Activated CD8-positive, alpha-beta T cell treated with anti-CD3 and anti-CD28 coated beads for 36 hours (primary cell): ENCODE measurements around the gene APEX1. TPM values are rescaled to one million over a fixed set of nuclear protein-coding genes. Genes with fewer than 3 reads are reported as not detected.

ENCODE experiments used
- ATAC-seq: fragments of 200-7000 bp; cut with Tn5 transposase; one replicate; pipeline ENCODE4 v1.10.0; 2021; ENCODE audit warnings: mild to moderate bottlenecking, moderate library complexity
- CTCF ChIA-PET: fragments of 350-600 bp; sonication (Branson Sonifier 250); formaldehyde crosslinking; loops from one replicate; lab custom pipeline; 2021; ENCODE audit warnings: antibody characterized with exemption; lab: Charles Lee
- POLR2A ChIA-PET: fragments of 350-600 bp; sonication (Branson Sonifier 250); formaldehyde crosslinking; loops from one replicate; lab custom pipeline; 2021; ENCODE audit warnings: antibody characterized with exemption; lab: Charles Lee
- DNase-seq: peaks from one replicate; pipeline ENCODE4 v3.0.0-alpha.2; 2020
- H3K27ac Mint-ChIP-seq: one replicate; pipeline ENCODE4 v1.8.0; 2021; ENCODE audit warnings: mild to moderate bottlenecking, mixed read lengths
- H3K27me3 Mint-ChIP-seq: one replicate; pipeline ENCODE4 v1.8.0; 2021; ENCODE audit warnings: mixed read lengths
- H3K36me3 Mint-ChIP-seq: one replicate; pipeline ENCODE4 v1.8.0; 2021; ENCODE audit warnings: low read depth, mixed read lengths
- H3K4me1 Mint-ChIP-seq: one replicate; pipeline ENCODE4 v1.8.0; 2021; ENCODE audit warnings: low read depth, mixed read lengths
- H3K4me3 Mint-ChIP-seq: one replicate; pipeline ENCODE4 v1.8.0; 2021; ENCODE audit warnings: mild to moderate bottlenecking, moderate library complexity, mixed read lengths
- H3K9me3 Mint-ChIP-seq: one replicate; pipeline ENCODE4 v1.8.0; 2021; ENCODE audit warnings: mixed read lengths
- intact Hi-C: fragments of 100-400 bp; cut with micrococcal nuclease; formaldehyde crosslinking; loops from one replicate; pipeline ENCODE4 v1.10.0; 2022
- total RNA-seq, 2 experiments: library from RNA; stranded (reverse); gene quantifications; one replicate each; pipeline ENCODE4 v1.2.3, GENCODE V29; 2021
- TF ChIP-seq, protein P1 (sequence below): fragments of 200-600 bp; IDR thresholded peaks from one replicate; pipeline ENCODE4 v1.8.0; 2022; ENCODE audit warnings: antibody characterized with exemption, mild to moderate bottlenecking

Gene APEX1
- total RNA-seq, 2 experiments from 2014 or later: 196 to 211 TPM

DNA sequence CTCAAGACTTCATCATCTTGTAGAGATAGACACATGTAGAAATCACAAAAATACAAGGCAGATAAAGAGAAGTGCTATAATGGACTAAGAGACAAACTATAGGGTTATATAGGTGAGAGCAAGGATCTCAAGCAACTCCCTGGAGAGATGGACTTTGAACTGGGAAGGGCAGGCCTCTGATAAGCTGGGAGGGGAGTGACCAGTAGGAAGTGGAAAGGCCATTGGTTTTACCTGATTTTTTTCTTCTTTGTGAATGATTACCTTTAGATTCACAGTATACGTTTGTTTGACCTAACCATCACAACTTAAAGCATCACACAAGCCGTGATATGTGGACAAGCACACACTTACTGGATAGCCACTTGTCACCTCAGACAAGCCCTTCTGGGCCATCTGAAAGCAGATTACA lies 36.5 kb upstream of the APEX1 start:
- H3K36me3 Mint-ChIP-seq: no peaks in the 10 kb centered on the region
- ChIA-PET CTCF (interaction anchor here (1.9 kb wide), 1 partner anchor 91 kb away, joined by 6 read pairs; no protein-coding TSS in a partner anchor), POLR2A (interaction anchor here (1.6 kb wide), 1 partner anchor 37 kb away, joined by 5 read pairs; the partner anchor contains the start of genes APEX1 and OSGEP)
- no peak for ATAC-seq
- no peak for DNase-seq
- H3K27ac Mint-ChIP-seq: no peak overlapping the region
- peaks cover 25% of the 10 kb centered on the region for H3K4me1 Mint-ChIP-seq
- intact Hi-C loops: no loop called here
- H3K9me3 Mint-ChIP-seq: no peaks in the 10 kb centered on the region
- TF ChIP-seq, protein P1, sequence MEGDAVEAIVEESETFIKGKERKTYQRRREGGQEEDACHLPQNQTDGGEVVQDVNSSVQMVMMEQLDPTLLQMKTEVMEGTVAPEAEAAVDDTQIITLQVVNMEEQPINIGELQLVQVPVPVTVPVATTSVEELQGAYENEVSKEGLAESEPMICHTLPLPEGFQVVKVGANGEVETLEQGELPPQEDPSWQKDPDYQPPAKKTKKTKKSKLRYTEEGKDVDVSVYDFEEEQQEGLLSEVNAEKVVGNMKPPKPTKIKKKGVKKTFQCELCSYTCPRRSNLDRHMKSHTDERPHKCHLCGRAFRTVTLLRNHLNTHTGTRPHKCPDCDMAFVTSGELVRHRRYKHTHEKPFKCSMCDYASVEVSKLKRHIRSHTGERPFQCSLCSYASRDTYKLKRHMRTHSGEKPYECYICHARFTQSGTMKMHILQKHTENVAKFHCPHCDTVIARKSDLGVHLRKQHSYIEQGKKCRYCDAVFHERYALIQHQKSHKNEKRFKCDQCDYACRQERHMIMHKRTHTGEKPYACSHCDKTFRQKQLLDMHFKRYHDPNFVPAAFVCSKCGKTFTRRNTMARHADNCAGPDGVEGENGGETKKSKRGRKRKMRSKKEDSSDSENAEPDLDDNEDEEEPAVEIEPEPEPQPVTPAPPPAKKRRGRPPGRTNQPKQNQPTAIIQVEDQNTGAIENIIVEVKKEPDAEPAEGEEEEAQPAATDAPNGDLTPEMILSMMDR: no peak
- no peak overlapping the region for H3K4me3 Mint-ChIP-seq
- H3K27me3 Mint-ChIP-seq: no peaks in the 10 kb centered on the region

DNA sequence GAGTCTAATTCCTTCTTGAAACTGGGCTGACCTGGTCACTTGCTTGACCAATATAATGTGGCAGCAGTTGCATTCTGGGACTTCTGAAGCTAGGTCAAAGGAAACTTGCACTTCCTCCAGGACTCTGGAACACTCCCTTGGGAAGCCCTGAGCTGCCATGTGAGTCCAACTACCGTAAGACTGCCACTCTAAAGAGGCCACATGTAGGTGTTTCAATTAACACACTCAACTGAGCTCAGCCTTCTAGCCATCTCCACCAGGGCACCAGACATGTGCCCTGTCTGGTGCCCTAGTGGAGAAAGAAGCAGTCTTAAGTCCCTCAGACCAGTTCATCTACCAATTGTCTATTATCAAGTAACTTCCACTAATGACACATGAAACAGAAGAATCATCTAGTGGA lies 35.6 kb upstream of the APEX1 start:
- Mint-ChIP-seq H3K27me3 (no peaks in the 10 kb centered on the region), H3K4me1 (peaks cover 17% of the 10 kb centered on the region), H3K27ac (no peak overlapping the region), H3K9me3 (no peaks in the 10 kb centered on the region), H3K36me3 (no peaks in the 10 kb centered on the region), H3K4me3 (no peak overlapping the region)
- intact Hi-C loops: no loop called here
- ATAC-seq (no peak), DNase-seq (no peak)
- TF ChIP-seq, protein P1: no peak
- ChIA-PET POLR2A (no interaction called here), CTCF (interaction anchor here (1.1 kb wide), 1 partner anchor 92 kb away, joined by 4 read pairs; no protein-coding TSS in a partner anchor)

DNA sequence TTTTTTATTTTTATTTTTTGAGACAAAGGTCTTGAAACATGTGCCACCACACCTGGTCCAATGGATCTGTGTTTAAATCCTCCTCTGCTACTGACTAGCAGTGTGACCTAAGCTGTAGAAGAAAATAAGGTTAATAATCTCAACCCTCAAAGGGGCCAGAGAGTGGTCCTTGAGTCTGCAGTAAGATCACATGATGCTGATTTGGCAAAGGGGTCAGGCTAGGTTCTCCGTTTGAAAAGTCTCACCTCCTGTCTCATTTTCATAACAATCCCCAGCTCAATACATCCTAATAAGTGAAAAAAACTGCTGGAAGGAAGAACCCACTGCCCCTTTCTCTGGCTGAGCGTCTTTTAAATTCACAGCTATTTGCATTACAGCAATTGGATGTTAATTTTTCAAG lies 33.8 kb upstream of the APEX1 start:
- Mint-ChIP-seq H3K27me3 (no peaks in the 10 kb centered on the region), H3K27ac (no peak overlapping the region), H3K9me3 (no peaks in the 10 kb centered on the region), H3K36me3 (no peaks in the 10 kb centered on the region), H3K4me3 (no peak overlapping the region), H3K4me1 (peaks cover 11% of the 10 kb centered on the region)
- POLR2A ChIA-PET: interaction anchor here (2.0 to 3.0 kb wide), 2 partner anchors 19 to 35 kb away, joined by 5 to 13 read pairs; partner anchors contain the start of gene APEX1
- TF ChIP-seq, protein P1: no peak
- CTCF ChIA-PET: interaction anchor here (0.8 to 1.5 kb wide), 2 partner anchors 19 to 32 kb away, joined by 3 to 4 read pairs; no protein-coding TSS in a partner anchor
- intact Hi-C loops: no loop called here
- ATAC-seq (no peak), DNase-seq (no peak)

DNA sequence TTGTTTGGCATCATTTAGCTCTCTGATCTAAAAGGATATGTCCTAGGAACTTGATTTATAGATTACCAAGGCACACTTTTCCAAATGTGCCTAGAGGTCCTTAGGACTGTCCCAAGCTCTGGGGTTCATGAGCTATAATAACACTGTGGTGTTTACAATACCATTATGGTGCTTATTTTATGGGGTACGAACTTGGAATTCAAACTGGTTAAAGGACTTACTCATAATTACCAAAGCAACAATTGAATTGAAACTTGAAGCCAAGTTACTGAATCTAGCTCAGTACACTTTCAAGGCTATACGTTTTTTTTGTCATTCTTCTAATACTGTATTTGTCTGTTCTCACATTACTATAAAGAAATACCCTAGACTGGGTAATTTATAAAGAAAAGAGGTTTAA lies 32.1 kb upstream of the APEX1 start:
- intact Hi-C loops: no loop called here
- no peaks in the 10 kb centered on the region for H3K36me3 Mint-ChIP-seq
- DNase-seq: no peak
- peaks cover 20% of the 10 kb centered on the region for H3K4me1 Mint-ChIP-seq
- H3K27me3 Mint-ChIP-seq: no peaks in the 10 kb centered on the region
- ATAC-seq: no peak
- CTCF ChIA-PET: interaction anchor here (0.9 to 4.9 kb wide), 2 partner anchors 8 to 79 kb away, joined by 3 to 42 read pairs; partner anchors contain the start of genes PARP2 and TEP1
- no peak overlapping the region for H3K4me3 Mint-ChIP-seq
- POLR2A ChIA-PET: interaction anchor here (0.7 to 3.0 kb wide), 4 partner anchors 18 to 59 kb away, joined by 3 to 13 read pairs (median 5); partner anchors contain the start of genes APEX1 and PNP
- H3K9me3 Mint-ChIP-seq: no peaks in the 10 kb centered on the region
- H3K27ac Mint-ChIP-seq: no peak overlapping the region
- TF ChIP-seq, protein P1: no peak

DNA sequence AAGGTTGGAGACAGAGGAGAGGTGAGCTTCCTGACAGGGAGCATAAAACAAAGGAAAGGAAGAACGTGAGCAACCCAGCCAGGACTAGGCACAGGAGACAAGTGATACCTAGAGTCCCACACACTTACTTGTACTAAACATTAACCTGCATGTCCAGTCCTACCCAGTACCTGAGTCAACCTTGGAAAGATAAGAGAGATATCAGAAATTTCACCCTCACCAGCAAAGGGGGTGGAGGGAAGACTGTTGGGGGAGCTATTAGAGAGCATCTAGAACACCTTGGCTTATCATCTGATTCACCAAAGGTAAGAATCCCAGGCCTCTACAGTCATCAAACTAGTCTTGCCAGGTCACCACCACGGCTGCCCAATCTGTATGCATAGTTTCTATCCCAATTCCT lies 30.2 kb upstream of the APEX1 start:
- POLR2A ChIA-PET: interaction anchor here (1.9 to 2.9 kb wide), 2 partner anchors 10 to 30 kb away, joined by 6 to 14 read pairs; partner anchors contain the start of genes APEX1 and OSGEP
- Mint-ChIP-seq H3K4me3 (no peak overlapping the region), H3K9me3 (no peaks in the 10 kb centered on the region), H3K36me3 (no peaks in the 10 kb centered on the region), H3K27me3 (no peaks in the 10 kb centered on the region), H3K4me1 (peaks cover 39% of the 10 kb centered on the region), H3K27ac (no peak overlapping the region)
- TF ChIP-seq, protein P1: no peak
- ATAC-seq (no peak), DNase-seq (no peak)
- CTCF ChIA-PET: interaction anchor here (0.7 to 4.9 kb wide), 3 partner anchors 8 to 98 kb away, joined by 3 to 42 read pairs (median 3); partner anchors contain the start of gene TEP1
- intact Hi-C loops: no loop called here
